Parathyroid adenoma (tissue), 2 donors: ENCODE results near the gene SEC14L5.

Experiments
- H2AFZ ChIP-seq: fragments of 300-600 bp; sonication (generic); one replicate; pipeline ENCODE4 v1.7.0; 2017; ENCODE audit warnings: antibody characterized with exemption, mild to moderate bottlenecking
- H3K27ac ChIP-seq: fragments of 300-600 bp; sonication (generic); one replicate; pipeline ENCODE4 v1.7.0; 2017
- H3K27me3 ChIP-seq: fragments of 300-600 bp; sonication (generic); one replicate; pipeline ENCODE4 v1.7.0; 2017; ENCODE audit warnings: low read length; ENCODE audit not compliant: control insufficient read depth, insufficient read depth
- H3K36me3 ChIP-seq: fragments of 300-600 bp; sonication (generic); one replicate; pipeline ENCODE4 v1.7.0; 2017; ENCODE audit warnings: low read length; ENCODE audit not compliant: control insufficient read depth, insufficient read depth
- H3K4me1 ChIP-seq: fragments of 300-600 bp; sonication (generic); one replicate; pipeline ENCODE4 v1.7.0; 2017; ENCODE audit warnings: control low read depth
- H3K4me2 ChIP-seq: fragments of 300-600 bp; sonication (generic); one replicate; pipeline ENCODE4 v1.7.0; 2017; ENCODE audit warnings: low read length
- H3K4me3 ChIP-seq: fragments of 300-600 bp; sonication (generic); one replicate; pipeline ENCODE4 v1.7.0; 2017; ENCODE audit warnings: low read depth, low read length
- H3K79me2 ChIP-seq: fragments of 300-600 bp; sonication (generic); one replicate; pipeline ENCODE4 v1.7.0; 2017; ENCODE audit warnings: control low read depth
- H3K9ac ChIP-seq: fragments of 300-600 bp; sonication (generic); one replicate; pipeline ENCODE4 v1.7.0; 2017; ENCODE audit warnings: mild to moderate bottlenecking
- H3K9me3 ChIP-seq: fragments of 300-600 bp; sonication (generic); one replicate; pipeline ENCODE4 v1.7.0; 2017; ENCODE audit warnings: low read length; ENCODE audit not compliant: control insufficient read depth
- TF ChIP-seq, protein P1 (sequence below): fragments of 300-600 bp; sonication (generic); IDR thresholded peaks from one replicate; pipeline ENCODE4 v1.7.0; 2017; ENCODE audit warnings: antibody characterized with exemption, mild to moderate bottlenecking
- donor health status: primary hyperparathyroidism.

The SEC14L5 gene

DNA sequence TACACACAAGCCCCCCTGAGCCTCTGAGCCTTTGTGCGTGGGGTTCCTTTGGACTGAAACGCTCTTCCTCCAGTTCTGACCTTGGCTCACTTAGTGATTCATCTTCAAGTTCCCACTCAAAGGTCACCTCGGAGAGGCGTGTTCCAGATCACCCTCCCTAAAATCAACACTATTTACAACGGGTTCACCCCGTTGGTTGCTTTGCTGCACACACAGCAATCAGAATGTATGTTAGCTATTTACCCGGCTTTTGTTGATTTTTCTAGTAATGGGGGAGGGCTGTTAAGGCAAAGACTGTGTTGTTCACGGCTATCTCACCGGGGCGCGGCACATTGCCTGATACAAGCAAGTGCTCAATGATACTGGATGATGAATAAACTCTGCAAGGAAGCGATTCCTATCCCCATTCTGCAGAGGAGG is 74.6 kb downstream of the SEC14L5 start:
- H3K4me3 ChIP-seq, result peak overlapping the region; percentile 87
- H3K9ac ChIP-seq, result no peak overlapping the region
- no peaks in the 10 kb centered on the region for H3K79me2 ChIP-seq
- H2AFZ ChIP-seq, result peak overlapping the region; percentile 87
- peak overlapping the region; percentile 73 for H3K4me2 ChIP-seq
- H3K4me1 ChIP-seq, result peaks cover 11% of the 10 kb centered on the region
- H3K36me3 ChIP-seq, result no peaks in the 10 kb centered on the region
- no peaks in the 10 kb centered on the region for H3K9me3 ChIP-seq
- no peak overlapping the region for H3K27ac ChIP-seq
- no peaks in the 10 kb centered on the region for H3K27me3 ChIP-seq
- TF ChIP-seq, protein P1, sequence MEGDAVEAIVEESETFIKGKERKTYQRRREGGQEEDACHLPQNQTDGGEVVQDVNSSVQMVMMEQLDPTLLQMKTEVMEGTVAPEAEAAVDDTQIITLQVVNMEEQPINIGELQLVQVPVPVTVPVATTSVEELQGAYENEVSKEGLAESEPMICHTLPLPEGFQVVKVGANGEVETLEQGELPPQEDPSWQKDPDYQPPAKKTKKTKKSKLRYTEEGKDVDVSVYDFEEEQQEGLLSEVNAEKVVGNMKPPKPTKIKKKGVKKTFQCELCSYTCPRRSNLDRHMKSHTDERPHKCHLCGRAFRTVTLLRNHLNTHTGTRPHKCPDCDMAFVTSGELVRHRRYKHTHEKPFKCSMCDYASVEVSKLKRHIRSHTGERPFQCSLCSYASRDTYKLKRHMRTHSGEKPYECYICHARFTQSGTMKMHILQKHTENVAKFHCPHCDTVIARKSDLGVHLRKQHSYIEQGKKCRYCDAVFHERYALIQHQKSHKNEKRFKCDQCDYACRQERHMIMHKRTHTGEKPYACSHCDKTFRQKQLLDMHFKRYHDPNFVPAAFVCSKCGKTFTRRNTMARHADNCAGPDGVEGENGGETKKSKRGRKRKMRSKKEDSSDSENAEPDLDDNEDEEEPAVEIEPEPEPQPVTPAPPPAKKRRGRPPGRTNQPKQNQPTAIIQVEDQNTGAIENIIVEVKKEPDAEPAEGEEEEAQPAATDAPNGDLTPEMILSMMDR, result no peak

DNA sequence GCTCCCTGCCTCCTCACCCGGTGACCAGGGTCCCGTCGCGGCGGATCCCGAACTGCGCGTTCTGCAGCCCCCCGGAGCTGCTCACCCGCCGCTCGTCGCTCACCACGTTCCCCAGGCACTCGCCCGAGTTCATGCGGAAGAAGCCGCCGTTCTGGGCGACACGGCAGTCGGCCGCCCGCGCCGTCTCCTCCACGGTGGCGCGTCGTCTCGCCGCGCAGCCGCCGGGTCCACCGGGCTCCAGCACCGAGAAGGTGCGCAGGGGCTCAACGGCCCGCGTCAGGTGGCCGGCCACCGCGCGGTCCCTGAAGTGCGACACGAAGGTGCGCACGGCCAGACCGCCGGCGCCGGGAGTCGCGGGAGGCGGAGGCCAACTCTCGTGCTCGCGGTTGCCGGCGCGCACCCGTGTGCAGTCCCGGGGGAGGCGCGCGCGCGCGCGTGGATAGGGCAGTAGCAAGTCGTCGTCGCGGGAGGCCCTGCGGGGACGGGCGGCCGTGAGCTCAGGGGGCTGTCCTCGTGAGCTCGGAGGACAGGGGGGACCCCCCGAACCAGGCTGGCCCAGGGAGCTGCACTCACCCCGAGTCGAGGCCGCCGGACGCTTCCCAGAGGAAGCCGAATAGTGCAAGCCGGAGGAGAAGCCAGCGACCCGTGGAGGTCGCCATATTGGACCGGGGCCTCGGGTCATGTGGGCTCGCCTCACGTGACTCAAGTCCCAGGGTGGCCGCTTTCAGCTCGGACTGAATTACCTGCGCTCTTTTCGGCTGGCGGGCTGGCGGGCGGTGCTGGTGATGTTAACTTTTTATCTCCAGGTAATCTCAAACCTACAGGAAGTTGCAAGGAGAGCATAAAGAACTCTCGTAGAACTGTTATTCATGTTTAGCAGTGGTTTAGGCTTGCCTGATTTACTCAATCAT is 75.4 kb downstream of the SEC14L5 start, which contains the start of gene NAGPA:
Gene NAGPA, minus strand, starts transcription at position 680 of the 911 bp plus-strand sequence. Its CDS starts 21 bp downstream, at position 659.
- no peaks in the 10 kb centered on the region for H3K79me2 ChIP-seq
- H3K36me3 ChIP-seq, result no peaks in the 10 kb centered on the region
- H3K27ac ChIP-seq, result peak within 1 kb of the TSS; percentile 62
- no peaks in the 10 kb centered on the region for H3K9me3 ChIP-seq
- H2AFZ ChIP-seq, result peak within 1 kb of the TSS; percentile 87
- peak within 1 kb of the TSS; percentile 65 for H3K9ac ChIP-seq
- H3K27me3 ChIP-seq, result no peaks in the 10 kb centered on the region
- peak within 1 kb of the TSS; percentile 73 for H3K4me2 ChIP-seq
- peak within 1 kb of the TSS; percentile 87 for H3K4me3 ChIP-seq
- TF ChIP-seq, protein P1, result no peak
- H3K4me1 ChIP-seq, result peaks cover 11% of the 10 kb centered on the region

DNA sequence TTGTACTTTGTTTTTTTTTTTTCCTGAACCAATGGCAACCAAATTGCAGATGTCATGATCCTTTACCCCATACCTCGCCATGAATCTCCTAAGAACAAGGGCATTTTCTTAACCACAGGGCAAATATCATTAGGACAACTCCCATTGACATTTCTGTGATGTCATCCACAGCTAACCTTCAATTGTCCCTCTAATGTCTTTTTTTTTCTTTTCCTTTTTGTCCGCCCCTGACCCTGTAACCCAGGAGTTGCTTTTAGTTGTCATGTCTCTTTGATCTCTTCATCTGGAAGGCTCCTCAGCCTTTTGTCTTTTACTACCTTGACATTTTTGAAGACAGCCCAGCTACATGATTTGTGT is 76.0 kb downstream of the SEC14L5 start:
- H3K4me3 ChIP-seq, result peak overlapping the region; percentile 87
- peak overlapping the region; percentile 73 for H3K4me2 ChIP-seq
- no peaks in the 10 kb centered on the region for H3K79me2 ChIP-seq
- peak overlapping the region; percentile 65 for H3K9ac ChIP-seq
- no peaks in the 10 kb centered on the region for H3K27me3 ChIP-seq
- H3K9me3 ChIP-seq, result no peaks in the 10 kb centered on the region
- peak overlapping the region; percentile 62 for H3K27ac ChIP-seq
- TF ChIP-seq, protein P1, result no peak
- no peaks in the 10 kb centered on the region for H3K36me3 ChIP-seq
- H2AFZ ChIP-seq, result peak overlapping the region; percentile 87
- peaks cover 11% of the 10 kb centered on the region for H3K4me1 ChIP-seq

DNA sequence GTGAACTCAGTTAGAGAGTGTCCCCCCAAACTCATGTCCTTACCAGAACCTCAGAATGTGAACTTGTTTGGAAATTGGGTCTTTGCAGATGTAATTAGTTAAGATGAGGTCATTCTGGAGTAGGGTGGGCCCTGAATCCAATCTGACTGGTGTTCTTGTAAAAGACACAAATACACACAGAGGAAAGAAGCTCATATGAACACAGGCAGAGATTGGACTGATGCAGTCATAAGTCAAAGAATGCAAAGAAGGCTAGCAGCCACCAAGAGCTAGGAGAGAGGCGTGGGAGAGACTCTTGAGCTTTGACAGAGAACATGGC is 77.7 kb downstream of the SEC14L5 start:
- Histone ChIP-seq H3K79me2 (no peaks in the 10 kb centered on the region), H3K9me3 (no peaks in the 10 kb centered on the region), H3K4me2 (no peak overlapping the region), H3K4me1 (peaks cover 11% of the 10 kb centered on the region), H3K27ac (no peak overlapping the region), H3K36me3 (no peaks in the 10 kb centered on the region), H3K9ac (no peak overlapping the region), H3K4me3 (no peak overlapping the region), H3K27me3 (no peaks in the 10 kb centered on the region), H2AFZ (no peak overlapping the region)
- TF ChIP-seq, protein P1, result no peak
